Measurements from ENCODE around the gene RALGDS. TPM values are rescaled to one million over a fixed set of nuclear protein-coding genes. Genes with fewer than 3 reads are reported as not detected.

RALGDS gene
- total and polyA plus RNA-seq, 2 of the 4 experiments (the other 2 are of a cell fraction), result 13.1 to 36.9 TPM

- H4K91ac ChIP-seq (ENCODE audit: insufficient read depth, low read depth, low read length), result no peak overlapping the region
- H4K20me1 ChIP-seq (ENCODE audit: insufficient read depth, low read length), result peaks cover 7% of the 10 kb centered on the region; the same call in 1 of the 2 replicates
- H3K4me1 ChIP-seq (ENCODE audit: control insufficient read depth, insufficient read depth, low read length), result no peaks in the 10 kb centered on the region
- TF ChIP-seq CTCF (conservative IDR thresholded peaks at IDR 0.05; ENCODE audit: low read depth, low read length) (no peak), CHD1 (IDR thresholded peaks at IDR 0.05; ENCODE audit: low read depth, low read length) (no peak)
- H2BK15ac ChIP-seq (ENCODE audit: low read depth, low read length), result no peak overlapping the region
- no peak overlapping the region for H3K27ac ChIP-seq (ENCODE audit: insufficient read depth, low read length)
- no peak overlapping the region for H4K5ac ChIP-seq (ENCODE audit: low read depth, low read length)
- no peak overlapping the region for H3K56ac ChIP-seq (ENCODE audit: extremely low read depth, insufficient read depth, low read length)
- H4K8ac ChIP-seq (ENCODE audit: low read depth in 2 of 2, low read length in 2 of 2), result no peak overlapping the region
- BruUV-seq (replicated peaks), result no TSS peak
- no peaks in the 10 kb centered on the region for H3K9me3 ChIP-seq (ENCODE audit: control insufficient read depth, insufficient read depth, low read length)
- 40% methylated on average over 1 of the region's 12 CpGs; no CpG with 5 or more reads in 1 of the 2 experiments for WGBS, 2 experiments (ENCODE audit: extremely low coverage in 2 of 2, insufficient read length in 1 of 2)
- H3K27me3 ChIP-seq (ENCODE audit: control insufficient read depth, insufficient read depth, low read length), result no peaks in the 10 kb centered on the region
- CTCF ChIA-PET, result interaction anchor here (0.8 to 1.1 kb wide), 2 partner anchors 40 to 43 kb away, joined by 3 read pairs; no protein-coding TSS in a partner anchor
- no peak overlapping the region for H3K4ac ChIP-seq (ENCODE audit: low read depth, low read length)
- H3K4me2 ChIP-seq (ENCODE audit: low read depth, low read length), result no peak overlapping the region
- no peak for ATAC-seq (ENCODE audit: low read depth)
- no peak overlapping the region for H3K14ac ChIP-seq (replicated peaks; ENCODE audit: low read depth, low read length)
- no peak overlapping the region for H2AK5ac ChIP-seq (ENCODE audit: low read depth, low read length)
- POLR2A ChIA-PET (ENCODE audit: unreplicated experiment), result no interaction called here
- no peak overlapping the region for H3K9ac ChIP-seq (ENCODE audit: low read depth, low read length)
- no peak overlapping the region for H2BK120ac ChIP-seq (ENCODE audit: low read depth, low read length)
- no peaks in the 10 kb centered on the region for H3K9me1 ChIP-seq (ENCODE audit: insufficient read depth, low read length)
- H2AK9ac ChIP-seq (replicated peaks; ENCODE audit: low read depth, low read length, poor library complexity), result no peak overlapping the region
- intact Hi-C loops (cut with micrococcal nuclease), result loop anchor here (1.0 to 2.0 kb wide), 2 partner anchors 40 to 77 kb away; no protein-coding TSS in a partner anchor
- no peak overlapping the region for H3K23ac ChIP-seq (ENCODE audit: low read depth, low read length)
- H3K79me1 ChIP-seq (ENCODE audit: low read depth in 1 of 2, low read length in 2 of 2), result no peaks in the 10 kb centered on the region; a peak in 1 of 4 replicates
- H3K4me3 ChIP-seq (ENCODE audit: insufficient read depth, low read depth, low read length), result no peak overlapping the region
- in situ Hi-C loops (cut with MboI; ENCODE audit: low sequenced_read_pairs), result no loop called here
- no peak overlapping the region for H2AFZ ChIP-seq (replicated peaks; ENCODE audit: low read length, poor library complexity)
- no peak overlapping the region for H3K18ac ChIP-seq (ENCODE audit: low read depth, low read length)
- H2BK5ac ChIP-seq (ENCODE audit: low read depth, low read length, poor library complexity, severe bottlenecking), result no peak overlapping the region
- peaks cover 72% of the 10 kb centered on the region for H3K36me3 ChIP-seq (ENCODE audit: control insufficient read depth, insufficient read depth, low read length)
- no peak overlapping the region for H2BK20ac ChIP-seq (ENCODE audit: low read depth, low read length)
- DNase-seq, result no peak
- dilution Hi-C loops (cut with HindIII; ENCODE audit: low sequenced_read_pairs, unreplicated experiment), result no loop called here
These were observed 17.0 kb downstream of the RALGDS start for GRCh38 chr9:133103987-133104505.

All from IMR-90 (cell line).